Measurements from ENCODE around the gene ETFB.

ETFB gene

DNA sequence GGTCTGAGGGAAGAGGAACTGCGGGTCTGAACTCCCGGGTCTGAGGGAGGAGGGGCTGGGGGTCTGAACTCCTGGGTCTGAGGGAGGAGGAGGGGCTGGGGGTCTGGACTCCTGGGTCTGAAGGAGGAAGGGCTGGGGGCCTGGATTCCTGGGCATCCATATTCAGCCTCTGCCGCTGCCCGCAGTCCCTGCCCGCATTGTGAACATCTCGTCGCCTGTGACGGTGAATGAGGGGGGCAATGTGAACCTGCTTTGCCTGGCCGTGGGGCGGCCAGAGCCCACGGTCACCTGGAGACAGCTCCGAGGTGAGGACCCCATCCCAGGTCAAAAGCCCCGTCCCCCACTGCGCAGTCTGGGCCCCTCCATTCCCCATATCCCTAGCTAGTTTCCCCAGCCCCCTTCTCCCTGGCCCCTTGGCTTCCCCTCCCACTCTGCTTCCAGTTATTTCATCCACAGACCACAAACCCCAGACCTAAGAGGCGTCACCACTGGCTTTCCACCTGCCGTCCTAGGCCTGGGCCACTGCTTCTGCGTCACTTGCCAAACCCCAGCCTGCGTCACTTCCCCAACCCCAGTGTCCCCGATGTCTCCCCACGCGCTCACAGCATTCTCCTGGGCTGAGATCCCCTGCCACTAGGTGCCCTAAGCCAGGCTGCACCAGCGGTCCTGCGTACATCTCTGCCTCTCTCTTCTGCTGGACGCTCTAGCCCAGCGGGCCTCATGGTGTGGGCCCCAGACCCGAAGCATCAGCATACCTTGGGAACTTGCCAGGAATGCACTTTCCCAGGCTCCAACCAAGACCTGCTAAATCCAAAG lies 40.8 kb downstream of the ETFB start:
- no peak for DNase-seq

- no peak for DNase-seq
Measured at GRCh38 chr19:51324167-51324481, 42.1 kb downstream of the ETFB start.

DNA sequence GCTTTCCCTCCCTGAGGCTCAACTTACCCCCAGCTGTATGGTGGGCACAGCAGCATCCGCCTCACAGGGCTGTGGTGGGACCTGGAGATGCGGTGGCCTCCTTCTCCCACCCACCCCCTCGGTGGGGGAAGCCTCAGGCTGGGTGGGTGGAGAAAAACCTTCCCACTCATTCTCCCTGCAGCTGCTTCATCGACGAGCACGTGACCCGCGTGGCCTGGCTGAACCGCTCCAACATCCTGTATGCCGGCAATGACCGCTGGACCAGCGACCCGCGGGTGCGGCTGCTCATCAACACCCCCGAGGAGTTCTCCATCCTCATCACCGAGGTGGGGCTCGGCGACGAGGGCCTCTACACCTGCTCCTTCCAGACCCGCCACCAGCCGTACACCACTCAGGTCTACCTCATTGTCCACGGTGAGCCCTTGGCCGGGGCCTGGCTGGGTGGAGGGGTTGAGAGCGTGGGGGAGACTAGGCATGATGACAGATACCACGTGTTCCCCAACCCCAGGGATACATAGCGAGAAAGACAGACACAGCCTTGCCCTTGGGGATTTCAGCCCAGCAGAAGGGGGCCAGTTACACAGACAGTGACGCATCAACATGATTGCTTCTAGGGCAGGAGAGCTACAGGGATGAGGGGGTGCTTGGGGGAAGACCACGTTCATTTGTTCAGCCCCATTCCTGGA lies 42.6 kb downstream of the ETFB start:
- no peak for DNase-seq

DNA sequence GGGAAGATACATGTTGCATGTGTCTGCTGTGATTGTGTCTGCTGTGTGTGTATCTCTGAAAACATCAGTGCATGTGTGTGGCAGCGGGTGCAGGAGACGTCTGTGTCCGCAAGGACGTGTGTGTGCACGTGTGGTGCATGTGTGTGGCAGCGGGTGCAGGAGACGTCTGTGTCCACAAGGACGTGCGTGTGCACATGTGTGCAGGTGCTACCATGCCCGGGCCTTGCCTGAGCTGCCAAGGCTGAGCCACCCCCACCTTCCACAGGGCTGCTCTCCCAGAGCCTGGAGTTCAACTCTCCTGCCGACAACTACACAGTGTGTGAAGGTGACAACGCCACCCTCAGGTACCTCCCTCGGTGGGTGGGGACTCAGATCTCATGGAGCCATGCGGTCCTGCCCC lies 44.4 kb downstream of the ETFB start:
- no peak for DNase-seq

DNA sequence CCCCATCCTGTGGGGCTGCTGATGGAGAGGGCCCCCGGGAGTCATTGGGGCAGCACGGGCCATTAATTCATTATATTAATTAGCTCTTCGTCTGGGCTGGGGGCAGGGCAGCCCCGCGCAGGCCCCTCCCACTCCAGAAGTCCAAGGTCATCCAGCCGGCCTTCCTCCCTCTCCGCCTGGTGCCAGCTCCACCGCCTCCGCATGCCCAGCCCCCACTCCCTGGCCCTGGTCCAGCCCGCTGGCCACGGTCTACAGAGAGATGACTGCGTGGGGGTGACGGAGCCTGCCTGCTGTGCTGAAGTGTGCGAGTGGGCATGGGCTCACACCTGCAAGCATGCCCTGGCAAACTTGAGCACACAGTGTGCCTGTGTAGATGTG lies 45.9 kb downstream of the ETFB start:
- DNase-seq: no peak

DNA sequence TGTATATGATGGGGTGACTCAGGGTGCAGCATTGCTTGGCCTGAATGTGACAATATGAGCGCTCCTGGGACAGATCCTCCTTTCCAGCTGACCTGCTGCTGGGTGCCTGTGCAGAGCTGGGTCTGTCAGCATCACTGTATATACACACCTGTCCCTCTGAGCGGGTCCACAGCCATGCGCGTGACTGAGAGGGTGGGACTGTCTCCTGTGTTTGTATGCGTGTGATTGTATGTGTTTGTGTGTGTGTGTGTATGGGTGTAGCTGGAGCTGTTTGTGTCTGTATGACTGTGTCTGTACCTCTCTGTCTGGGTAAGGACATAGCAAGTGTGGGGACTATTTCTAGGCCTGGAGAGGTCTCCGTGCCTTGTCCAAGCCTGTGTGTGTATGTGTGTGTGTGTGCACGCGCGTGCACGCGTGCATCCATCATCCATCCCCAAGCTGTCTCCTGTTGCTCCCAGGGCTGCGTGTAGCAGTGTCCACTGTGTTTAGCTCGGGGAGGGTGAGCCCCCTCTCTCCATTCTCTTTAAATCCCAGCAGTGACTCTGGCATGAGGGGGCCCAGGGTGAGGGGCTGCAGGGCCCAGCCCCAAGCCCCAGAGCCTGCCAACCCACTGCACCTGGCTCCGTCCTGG lies 46.4 kb downstream of the ETFB start:
- DNase-seq: no peak

DNA sequence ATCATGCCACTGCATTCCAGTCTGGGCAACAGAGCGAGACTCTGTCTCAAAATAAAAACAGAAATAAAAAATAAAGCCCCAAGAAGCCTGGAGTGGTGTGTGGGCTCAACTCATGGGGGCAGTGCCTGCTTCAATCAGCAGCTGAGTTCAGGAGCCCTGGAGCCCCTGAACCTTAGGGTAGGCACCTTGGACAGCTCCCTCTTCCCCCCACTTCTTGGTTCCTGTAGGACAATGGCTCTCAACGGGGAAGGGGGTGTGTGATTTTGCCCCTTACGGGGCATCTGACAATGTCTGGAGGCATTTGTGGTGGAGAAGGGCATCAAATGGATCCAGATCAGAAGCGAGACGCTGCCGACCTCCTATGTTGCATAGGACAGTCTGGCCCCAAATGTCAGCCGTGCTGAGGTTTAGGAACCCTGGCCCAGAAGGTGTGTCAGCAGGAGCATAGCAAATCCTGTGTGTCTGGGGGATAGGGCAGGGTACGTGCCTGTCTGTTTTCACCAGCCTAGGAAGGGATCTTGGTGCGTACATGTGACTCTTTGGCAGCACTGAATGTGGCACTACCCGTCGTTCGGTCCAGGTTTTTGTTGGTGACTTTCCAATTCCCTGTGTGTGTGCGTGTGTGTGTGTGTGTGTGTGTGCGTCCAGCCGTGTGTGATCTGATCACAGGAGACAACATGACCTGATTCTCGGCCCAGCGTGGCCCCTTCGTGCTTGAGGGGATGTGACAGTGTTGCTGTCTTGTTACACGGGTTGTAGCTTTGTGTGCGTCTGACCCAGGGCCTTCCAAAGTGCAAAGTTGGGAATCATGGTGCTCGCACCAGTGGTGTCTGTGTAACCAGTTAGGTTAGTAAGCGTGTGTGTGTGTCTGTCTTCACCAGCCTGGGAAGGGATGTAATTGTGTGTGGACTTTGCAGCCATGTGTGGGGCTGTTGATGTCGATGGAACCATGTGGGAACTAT lies 47.2 kb downstream of the ETFB start:
- no peak for DNase-seq

- no peak for DNase-seq
Measured at GRCh38 chr19:51317968-51318367, 48.2 kb downstream of the ETFB start.

DNA sequence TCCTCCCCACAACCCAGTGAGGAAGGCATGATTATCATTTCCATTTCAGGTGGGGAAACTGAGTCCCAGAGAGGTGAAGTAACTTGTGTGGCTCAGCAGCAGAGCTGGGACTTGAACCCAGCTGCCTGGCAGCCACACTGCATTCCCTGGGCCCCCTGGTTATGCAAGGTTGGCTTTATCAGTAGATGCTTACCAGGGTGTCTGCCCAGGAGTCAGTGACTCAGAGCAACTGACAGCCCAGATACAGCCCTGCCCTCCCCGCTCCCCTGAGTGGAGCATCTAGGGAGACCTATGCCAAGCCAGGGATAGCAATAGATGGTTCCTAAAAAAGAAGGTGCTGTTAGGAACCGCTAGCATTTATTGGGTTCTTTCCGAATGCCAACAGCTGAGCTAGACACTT lies 48.8 kb downstream of the ETFB start:
- no peak for DNase-seq

GRCh38 chr19:51316688-51317087 lies 49.5 kb downstream of the ETFB start:
- no peak for DNase-seq

DNA sequence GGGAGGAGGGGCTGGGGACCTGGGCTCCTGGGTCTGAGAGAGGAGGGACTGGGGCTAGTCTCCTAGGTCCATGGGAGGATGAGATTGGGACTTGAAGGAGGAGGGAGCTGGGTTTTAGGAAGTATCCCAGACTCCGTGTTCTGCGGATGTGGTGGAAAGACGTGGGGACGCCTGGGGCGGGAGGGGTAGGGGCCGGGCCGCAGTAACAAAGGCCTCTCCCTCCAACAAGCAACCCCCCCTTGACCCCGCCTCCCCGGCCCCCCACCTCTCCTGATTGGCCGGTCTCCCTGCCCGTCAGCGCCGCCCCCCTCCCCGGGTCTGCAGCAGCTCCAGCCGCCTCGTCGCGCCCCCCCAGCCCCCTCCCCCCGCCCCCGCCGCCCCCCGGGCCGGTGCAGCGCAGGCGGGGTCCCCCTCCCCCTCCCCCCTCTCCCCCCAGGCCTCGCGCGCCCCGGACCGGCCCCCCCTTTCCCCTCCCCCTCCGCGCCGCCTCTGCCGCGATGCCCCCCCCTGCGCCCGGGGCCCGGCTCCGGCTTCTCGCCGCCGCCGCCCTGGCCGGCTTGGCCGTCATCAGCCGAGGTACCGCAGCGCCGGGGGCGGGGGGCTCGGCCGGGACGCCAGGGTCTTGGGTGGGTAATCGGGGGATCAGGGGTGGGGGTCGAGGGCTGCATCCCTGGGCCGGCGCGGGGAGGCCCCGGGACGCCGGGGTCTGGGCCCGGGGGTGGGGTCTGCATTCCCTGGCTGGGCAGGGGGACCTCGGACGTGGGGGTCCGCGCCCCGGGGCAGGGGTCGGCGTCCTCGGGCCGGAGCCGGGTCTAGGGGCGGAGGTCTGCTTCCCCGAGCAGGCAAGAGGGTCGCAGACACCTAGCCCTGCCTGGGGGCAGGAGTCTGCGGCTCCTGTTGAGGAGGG lies 54.6 kb downstream of the ETFB start, which contains the start of gene IGLON5:
Gene IGLON5, plus strand, starts transcription at position 294 of the 907 bp plus-strand sequence. Its CDS starts 204 bp downstream, at position 498.
- DNase-seq: no peak

DNA sequence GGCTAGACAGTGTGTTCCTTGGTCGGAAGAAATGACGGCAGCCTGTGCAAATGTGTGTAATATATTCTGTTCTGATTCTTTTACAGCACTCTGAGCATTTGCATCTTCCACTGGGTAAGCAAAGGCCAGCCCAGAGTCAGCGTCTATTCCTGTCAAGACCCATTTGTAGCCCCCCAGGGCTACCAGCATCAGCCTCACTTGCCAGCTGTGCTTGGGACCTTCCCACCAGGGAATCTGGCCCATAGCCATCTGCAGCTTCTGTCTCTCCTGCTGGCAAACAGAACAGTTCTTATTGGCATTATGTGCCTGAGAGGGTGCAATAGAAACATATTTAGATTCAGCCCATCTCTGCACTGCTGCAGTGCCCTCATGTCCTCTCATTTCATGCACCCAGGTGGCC lies 60.7 kb downstream of the ETFB start:
- no peak for DNase-seq

DNA sequence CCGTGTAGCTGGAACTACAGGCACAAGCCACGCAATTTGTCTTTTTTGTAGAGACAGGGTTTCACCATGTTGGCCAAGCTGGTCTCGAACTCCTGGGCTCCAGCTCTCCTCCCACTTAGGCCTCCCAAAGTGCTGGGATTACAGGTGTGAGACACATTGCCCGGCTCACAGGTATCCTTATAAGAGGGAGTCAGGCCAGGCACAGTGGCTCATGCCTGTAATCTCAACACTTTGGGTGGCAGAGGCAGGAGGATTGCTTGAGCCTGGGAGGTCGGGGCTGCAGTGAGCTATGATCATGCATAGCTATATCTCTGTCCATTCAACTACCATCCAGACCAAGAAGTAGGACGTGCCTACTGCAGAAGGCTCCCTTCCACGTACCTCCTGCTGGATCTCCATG lies 64.9 kb downstream of the ETFB start:
- DNase-seq: no peak

DNA sequence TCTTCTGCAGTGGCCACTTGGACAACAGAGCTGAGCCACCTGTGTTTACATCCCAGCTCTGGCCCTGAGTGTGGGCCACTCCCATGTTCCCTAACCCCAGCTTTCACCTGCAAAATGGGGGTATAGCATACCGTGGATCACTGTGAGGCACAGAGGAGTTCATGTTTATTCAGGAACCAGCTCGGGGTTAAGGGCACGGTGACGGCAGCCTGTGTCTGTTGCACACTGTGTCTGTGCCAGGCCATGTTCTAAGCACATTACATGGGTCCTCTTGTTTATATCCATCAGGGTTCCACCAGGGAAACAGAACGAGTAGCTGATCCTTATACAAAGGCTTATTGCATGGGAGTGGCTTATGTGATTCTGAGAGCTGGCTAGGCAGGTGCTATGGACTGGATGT lies 68.8 kb downstream of the ETFB start:
- DNase-seq: no peak

GRCh38 chr19:51296336-51297093 lies 69.7 kb downstream of the ETFB start:
- no peak for DNase-seq

- no peak for DNase-seq
Measured at GRCh38 chr19:51295382-51296126, 70.6 kb downstream of the ETFB start.
